GM12874 (cell line): ENCODE measurements around the gene STARD13.

ENCODE experiments used
- CTCF ChIP-seq: IDR thresholded peaks from 2 replicates; pipeline ENCODE4 v1.5.1; 2011; ENCODE audit warnings: low read depth, mild to moderate bottlenecking, control low read depth, low read length, moderate library complexity; ENCODE audit not compliant: insufficient read depth

The STARD13 gene

GRCh38 chr13:33168321-33168960, 117.1 kb downstream of the STARD13 start:
- TF ChIP-seq CTCF: no peak

GRCh38 chr13:33167491-33167890, 118.1 kb downstream of the STARD13 start:
- no peak for TF ChIP-seq CTCF

- no peak for TF ChIP-seq CTCF
Measured at GRCh38 chr13:33165787-33166186, 119.8 kb downstream of the STARD13 start.

GRCh38 chr13:33164331-33164730, 121.2 kb downstream of the STARD13 start:
- no peak for TF ChIP-seq CTCF

GRCh38 chr13:33158816-33159215, 126.7 kb downstream of the STARD13 start:
- TF ChIP-seq CTCF: no peak

- TF ChIP-seq CTCF: no peak
Measured at GRCh38 chr13:33158271-33158670, 127.3 kb downstream of the STARD13 start.

- no peak for TF ChIP-seq CTCF
Measured at GRCh38 chr13:33154911-33155310, 130.6 kb downstream of the STARD13 start.
